HG03575 (cell line): ENCODE results near the gene FAM227B.

ENCODE experiments used
- ATAC-seq: cut with Tn5 transposase; IDR thresholded peaks from one replicate; pipeline ENCODE4 v1.9.1; 2021; ENCODE audit not compliant: unreplicated experiment, insufficient number of reproducible peaks, low FRiP score; ENCODE audit errors: extremely low read depth

The FAM227B gene

GRCh38 chr15:49330166-49330565 is 290.5 kb downstream of the FAM227B start:
- ATAC-seq: no peak

GRCh38 chr15:49328941-49329340 is 291.7 kb downstream of the FAM227B start:
- no peak for ATAC-seq

- no peak for ATAC-seq
Measured at GRCh38 chr15:49327927-49328326, 292.7 kb downstream of the FAM227B start.

- ATAC-seq: no peak
Measured at GRCh38 chr15:49323207-49323606, 297.4 kb downstream of the FAM227B start.

- no peak for ATAC-seq
Measured at GRCh38 chr15:49320351-49320750, 300.3 kb downstream of the FAM227B start.

GRCh38 chr15:49315391-49315823 is 305.2 kb downstream of the FAM227B start:
- ATAC-seq: no peak

GRCh38 chr15:49314716-49315115 is 305.9 kb downstream of the FAM227B start:
- no peak for ATAC-seq

- ATAC-seq: no peak
Measured at GRCh38 chr15:49313650-49314049, 307.0 kb downstream of the FAM227B start.

- ATAC-seq: no peak
Measured at GRCh38 chr15:49309889-49310288, 310.7 kb downstream of the FAM227B start.

GRCh38 chr15:49308686-49309085 is 311.9 kb downstream of the FAM227B start:
- ATAC-seq: no peak

GRCh38 chr15:49306551-49306950 is 314.1 kb downstream of the FAM227B start:
- ATAC-seq: no peak

GRCh38 chr15:49303003-49303402 is 317.6 kb downstream of the FAM227B start:
- ATAC-seq: no peak

GRCh38 chr15:49301562-49301961 is 319.1 kb downstream of the FAM227B start:
- no peak for ATAC-seq

- ATAC-seq: no peak
Measured at GRCh38 chr15:49300856-49301255, 319.8 kb downstream of the FAM227B start.

GRCh38 chr15:49297584-49297983 is 323.0 kb downstream of the FAM227B start:
- no peak for ATAC-seq

GRCh38 chr15:49296258-49296657 is 324.4 kb downstream of the FAM227B start:
- no peak for ATAC-seq

- ATAC-seq: no peak
Measured at GRCh38 chr15:49293941-49294340, 326.7 kb downstream of the FAM227B start.

- no peak for ATAC-seq
Measured at GRCh38 chr15:49290191-49290590, 330.4 kb downstream of the FAM227B start.

- no peak for ATAC-seq
Measured at GRCh38 chr15:49288391-49288790, 332.2 kb downstream of the FAM227B start.

GRCh38 chr15:49287481-49287880 is 333.1 kb downstream of the FAM227B start:
- no peak for ATAC-seq

- no peak for ATAC-seq
Measured at GRCh38 chr15:49286649-49287404, 333.8 kb downstream of the FAM227B start.
